ENCODE measurements around the gene EFCAB8.

GRCh38 chr20:32920530-32921298 lies 62.0 kb downstream of the EFCAB8 start:
- TF ChIP-seq CTCF (IDR thresholded peaks at IDR 0.05) (no peak), POLR2A (IDR thresholded peaks at IDR 0.05) (no peak)

Measured in uterus (tissue), 2 donors.